H9 (cell line): ENCODE results near the gene MYCBPAP. TPM values are rescaled to one million over a fixed set of nuclear protein-coding genes. Genes with fewer than 3 reads are reported as not detected.

Experiments used
- DNase-seq: peaks from one replicate; pipeline ENCODE4 v3.0.0-alpha.2; 2017
- H2AFZ ChIP-seq: one replicate; pipeline ENCODE4 v1.6.1; 2013; ENCODE audit warnings: mild to moderate bottlenecking, low read length, control low read depth, moderate library complexity
- H2AK5ac ChIP-seq: 2 replicates; pipeline ENCODE4 v1.6.1; 2013; ENCODE audit warnings: low read length, control low read depth, mixed read lengths; ENCODE audit not compliant: insufficient read length
- H2BK120ac ChIP-seq: one replicate; pipeline ENCODE4 v1.6.1; 2013; ENCODE audit warnings: low read depth, mild to moderate bottlenecking, low read length, control low read depth, inconsistent platforms; ENCODE audit not compliant: poor library complexity, severe bottlenecking
- H2BK12ac ChIP-seq: 2 replicates; pipeline ENCODE4 v1.6.1; 2013; ENCODE audit warnings: low read length, control low read depth, mixed read lengths, low read depth; ENCODE audit not compliant: insufficient read length
- H2BK15ac ChIP-seq: 2 replicates; pipeline ENCODE4 v1.6.1; 2013; ENCODE audit warnings: low read depth, low read length, control low read depth
- H2BK20ac ChIP-seq: one replicate; pipeline ENCODE4 v1.6.1; 2013; ENCODE audit warnings: low read depth, mild to moderate bottlenecking, low read length, control low read depth, inconsistent platforms; ENCODE audit not compliant: poor library complexity, severe bottlenecking
- H2BK5ac ChIP-seq: 2 replicates; pipeline ENCODE4 v1.6.1; 2013; ENCODE audit warnings: low read length, control low read depth, mixed read lengths; ENCODE audit not compliant: insufficient read length
- H3K14ac ChIP-seq: 2 replicates; pipeline ENCODE4 v1.6.1; 2013; ENCODE audit warnings: low read length, control low read depth; ENCODE audit not compliant: insufficient read depth
- H3K18ac ChIP-seq: 2 replicates; pipeline ENCODE4 v1.6.1; 2013; ENCODE audit warnings: low read depth, mild to moderate bottlenecking, mixed read lengths, low read length, control low read depth; ENCODE audit not compliant: insufficient read length
- H3K23ac ChIP-seq: 2 replicates; pipeline ENCODE4 v1.6.1; 2013; ENCODE audit warnings: low read length, control low read depth, mixed read lengths, low read depth; ENCODE audit not compliant: insufficient read length
- H3K23me2 ChIP-seq: 2 replicates; pipeline ENCODE4 v1.6.1; 2013; ENCODE audit warnings: low read depth, mild to moderate bottlenecking, mixed read lengths, low read length, control low read depth; ENCODE audit not compliant: insufficient read length, poor library complexity, severe bottlenecking
- H3K27ac ChIP-seq: 2 replicates; pipeline ENCODE4 v1.5.1; 2013; ENCODE audit warnings: low read length, control low read depth, mixed read lengths, low read depth; ENCODE audit not compliant: insufficient read length
- H3K27me3 ChIP-seq: 2 replicates; pipeline ENCODE4 v1.6.1; 2013; ENCODE audit warnings: low read length, control low read depth, inconsistent platforms; ENCODE audit not compliant: insufficient read depth
- H3K4ac ChIP-seq: 2 replicates; pipeline ENCODE4 v1.6.1; 2013; ENCODE audit warnings: low read depth, mild to moderate bottlenecking, control low read depth, inconsistent platforms, low read length, moderate library complexity
- H3K4me1 ChIP-seq: 2 replicates; pipeline ENCODE4 v1.6.1; 2013; ENCODE audit warnings: low read length, control low read depth, inconsistent platforms; ENCODE audit not compliant: insufficient read depth
- H3K4me2 ChIP-seq: 2 replicates; pipeline ENCODE4 v1.6.1; 2013; ENCODE audit warnings: low read length, control low read depth, mixed read lengths; ENCODE audit not compliant: insufficient read length, insufficient read depth
- H3K56ac ChIP-seq: 2 replicates; pipeline ENCODE4 v1.6.1; 2013; ENCODE audit warnings: low read depth, mild to moderate bottlenecking, mixed read lengths, low read length, control low read depth; ENCODE audit not compliant: insufficient read length
- H3K79me1 ChIP-seq: 2 replicates; pipeline ENCODE4 v1.6.1; 2013; ENCODE audit warnings: low read depth, mild to moderate bottlenecking, moderate library complexity, low read length, control low read depth, inconsistent platforms; ENCODE audit not compliant: insufficient read depth, poor library complexity, severe bottlenecking
- H3K79me2 ChIP-seq: 2 replicates; pipeline ENCODE4 v1.6.1; 2013; ENCODE audit warnings: low read length, control low read depth, inconsistent platforms; ENCODE audit not compliant: insufficient read depth
- H3K9ac ChIP-seq: 2 replicates; pipeline ENCODE4 v1.6.1; 2013; ENCODE audit warnings: low read length, control low read depth, mixed read lengths; ENCODE audit not compliant: insufficient read length; ENCODE audit errors: extremely low read depth
- H3K9me3 ChIP-seq: one replicate; pipeline ENCODE4 v1.6.1; 2013; ENCODE audit warnings: low read depth, low read length, inconsistent platforms; ENCODE audit not compliant: control insufficient read depth
- H3T11ph ChIP-seq: one replicate; pipeline ENCODE4 v1.6.1; 2013; ENCODE audit warnings: mild to moderate bottlenecking, low read length, control low read depth, inconsistent platforms
- H4K20me1 ChIP-seq: one replicate; pipeline ENCODE4 v1.6.1; 2013; ENCODE audit not compliant: control insufficient read depth, insufficient read length, insufficient read depth
- H4K5ac ChIP-seq: 2 replicates; pipeline ENCODE4 v1.6.1; 2013; ENCODE audit warnings: low read depth, mild to moderate bottlenecking, mixed read lengths, low read length, control low read depth; ENCODE audit not compliant: insufficient read length
- H4K8ac ChIP-seq: replicated peaks from 2 replicates; pipeline ENCODE4 v1.6.1; 2013; ENCODE audit warnings: low read length, control low read depth, mixed read lengths, low read depth; ENCODE audit not compliant: insufficient read length
- H4K91ac ChIP-seq: 2 replicates; pipeline ENCODE4 v1.6.1; 2013; ENCODE audit warnings: low read depth, mild to moderate bottlenecking, moderate library complexity, mixed read lengths, low read length, control low read depth; ENCODE audit not compliant: insufficient read length
- H3K27ac Mint-ChIP-seq, 3 experiments: 2 replicates in 2 of 3; 3 replicates in 1 of 3; pipeline ENCODE4 v1.8.0; 2020 to 2021; ENCODE audit warnings: mixed read lengths in 3 of 3, mild to moderate bottlenecking in 1 of 3, moderate library complexity in 1 of 3
- H3K27me3 Mint-ChIP-seq: 2 replicates; pipeline ENCODE4 v1.8.0; 2021; ENCODE audit warnings: low read depth, mild to moderate bottlenecking, moderate library complexity, mixed read lengths
- H3K36me3 Mint-ChIP-seq, 3 experiments: 2 replicates in 2 of 3; 3 replicates in 1 of 3; pipeline ENCODE4 v1.8.0; 2020 to 2021; ENCODE audit warnings: low read depth in 3 of 3, mixed read lengths in 3 of 3; ENCODE audit not compliant: insufficient read depth in 1 of 3
- H3K4me1 Mint-ChIP-seq, 2 experiments: 2 replicates each; pipeline ENCODE4 v1.8.0; 2020; ENCODE audit warnings: mixed read lengths in 2 of 2
- H3K4me3 Mint-ChIP-seq, 2 experiments: 2 replicates in 1 of 2; 3 replicates in 1 of 2; pipeline ENCODE4 v1.8.0; 2020 to 2021; ENCODE audit warnings: mild to moderate bottlenecking in 2 of 2, mixed read lengths in 2 of 2, moderate library complexity in 1 of 2
- H3K9me3 Mint-ChIP-seq, 2 experiments: 2 replicates in 1 of 2; 3 replicates in 1 of 2; pipeline ENCODE4 v1.8.0; 2020; ENCODE audit warnings: mild to moderate bottlenecking in 2 of 2, mixed read lengths in 2 of 2, moderate library complexity in 1 of 2
- CTCF ChIP-seq: fragments of 200-600 bp; sonication (generic); conservative IDR thresholded peaks from 3 replicates; pipeline ENCODE4 v1.8.0; 2021; ENCODE audit warnings: antibody characterized with exemption, mild to moderate bottlenecking
- WGBS: extraction: QIAGEN DNeasy Blood & Tissue Kit; methylation state at CpG from one replicate; pipeline ENCODE4 v1.1.7; 2013; ENCODE audit warnings: missing lambda C conversion rate, low lambda C conversion rate, mixed read lengths; ENCODE audit not compliant: insufficient read length; ENCODE audit errors: extremely low coverage; 5-methylcytosine and 5-hydroxymethylcytosine counted together
- total RNA-seq: library from RNA; stranded (reverse); gene quantifications from 2 replicates; pipeline ENCODE4 v1.2.1, GENCODE V29; 2021

The MYCBPAP gene
- total RNA-seq, 1 experiment from 2014 or later, result 1.7 TPM

GRCh38 chr17:50550661-50551432 is 42.6 kb downstream of the MYCBPAP start:
- Histone ChIP-seq H3K79me2 (no peaks in the 10 kb centered on the region), H2BK20ac (no peak overlapping the region), H4K20me1 (no peaks in the 10 kb centered on the region), H2BK5ac (no peak overlapping the region), H3K27me3 (no peaks in the 10 kb centered on the region), H3K23me2 (no peaks in the 10 kb centered on the region), H3K23ac (no peak overlapping the region), H3K4me1 (no peaks in the 10 kb centered on the region; the same call in 1 of the 2 replicates), H4K5ac (no peak overlapping the region), H3K18ac (no peak overlapping the region), H3K14ac (no peak overlapping the region), H2BK12ac (no peak overlapping the region), H2AK5ac (no peak overlapping the region), H3K9ac (no peak overlapping the region), H2AFZ (no peak overlapping the region), H3K79me1 (no peaks in the 10 kb centered on the region), H3K27ac (no peak overlapping the region), H3K4me2 (no peak overlapping the region), H2BK15ac (no peak overlapping the region), H3K4ac (no peak overlapping the region), H3T11ph (no peak overlapping the region), H3K9me3 (no peaks in the 10 kb centered on the region), H4K91ac (no peak overlapping the region), H2BK120ac (no peak overlapping the region), H3K56ac (no peak overlapping the region), H4K8ac (no peak overlapping the region)
- no CpG with 5 or more reads among the region's 32 CpGs for WGBS
- Mint-ChIP-seq H3K4me1 (peaks cover 8 to 11% of the 10 kb centered on the region in 2 experiments; a peak in 2 of 4 replicates), H3K27ac (peak overlapping the region in 1 of 3 experiments; percentile 80; a peak in 1 of 7 replicates), H3K9me3 (no peaks in the 10 kb centered on the region; a peak in 1 of 5 replicates), H3K27me3 (peaks cover 11% of the 10 kb centered on the region), H3K36me3 (no peaks in the 10 kb centered on the region; a peak in 1 of 7 replicates), H3K4me3 (peak overlapping the region in 1 of 2 experiments; percentile 29; a peak in 1 of 5 replicates)
- TF ChIP-seq CTCF, result peak; percentile 93
- peak; percentile 98 for DNase-seq
